ENCODE data around the gene PGGHG. TPM values are rescaled to one million over a fixed set of nuclear protein-coding genes. Genes with fewer than 3 reads are reported as not detected.
"Not testable (repeated sequence)": the region's sequence is repeated elsewhere in the genome, so short reads cannot be mapped to it uniquely, and the experiment has no call there.

Gene PGGHG
- polyA plus RNA-seq, 3 donors, result 1.6 to 82.9 (median 2.1) TPM

DNA sequence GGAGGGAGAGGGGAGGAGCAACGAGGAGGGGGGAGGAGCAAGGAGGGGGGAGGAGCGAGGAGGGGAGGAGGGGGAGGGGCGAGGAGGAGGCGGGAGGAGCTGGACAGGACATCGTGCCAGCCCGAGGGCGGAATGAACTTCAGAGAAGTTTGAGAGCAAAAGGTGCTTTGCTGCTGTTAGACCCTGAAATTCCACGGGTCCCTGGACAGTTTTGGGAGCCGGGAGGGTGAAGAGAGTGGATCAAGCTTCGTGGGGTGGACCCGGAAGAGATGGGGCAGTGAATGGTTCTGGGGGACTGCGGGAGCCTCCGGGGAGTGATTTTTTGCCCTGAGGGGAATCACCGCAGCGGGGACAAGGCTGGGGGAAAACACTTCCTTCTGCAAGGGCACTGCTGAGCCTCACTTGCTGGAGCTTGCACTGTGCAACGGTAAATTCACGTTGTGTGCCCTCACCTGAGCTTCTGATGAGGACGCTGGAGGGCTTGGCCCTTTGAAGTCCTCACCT lies 21.4 kb upstream of the PGGHG start:
- peaks cover 37% of the 10 kb centered on the region in 2 donors for H3K4me1 ChIP-seq (ENCODE audit: control insufficient read depth in 1 of 2, insufficient read depth in 2 of 2, low read length in 2 of 2)
- H3K4me3 Mint-ChIP-seq, result peak overlapping the region; percentile 84 to 99
- peak; percentile 63 to 79 (median 77) for DNase-seq
- no peaks in the 10 kb centered on the region for H3K36me3 ChIP-seq (replicated peaks in 1 of 2; ENCODE audit: control insufficient read depth in 1 of 2, insufficient read depth in 2 of 2, low read length in 2 of 2)
- 7% methylated on average over 14 of the region's 18 CpGs for WGBS (ENCODE audit: insufficient coverage)
- H3K4me1 Mint-ChIP-seq, result peaks cover 35% of the 10 kb centered on the region
- H3K27ac ChIP-seq (ENCODE audit: low read depth in 1 of 2, low read length in 2 of 2), result peak overlapping the region; percentile 99 to 100
- intact Hi-C loops (cut with micrococcal nuclease), result loop anchor here in 1 of 2 donors (5.0 kb wide), 2 partner anchors 40 to 60 kb away; partner anchors contain the start of genes BET1L, IFITM2 and RIC8A
- TF ChIP-seq, protein P1, sequence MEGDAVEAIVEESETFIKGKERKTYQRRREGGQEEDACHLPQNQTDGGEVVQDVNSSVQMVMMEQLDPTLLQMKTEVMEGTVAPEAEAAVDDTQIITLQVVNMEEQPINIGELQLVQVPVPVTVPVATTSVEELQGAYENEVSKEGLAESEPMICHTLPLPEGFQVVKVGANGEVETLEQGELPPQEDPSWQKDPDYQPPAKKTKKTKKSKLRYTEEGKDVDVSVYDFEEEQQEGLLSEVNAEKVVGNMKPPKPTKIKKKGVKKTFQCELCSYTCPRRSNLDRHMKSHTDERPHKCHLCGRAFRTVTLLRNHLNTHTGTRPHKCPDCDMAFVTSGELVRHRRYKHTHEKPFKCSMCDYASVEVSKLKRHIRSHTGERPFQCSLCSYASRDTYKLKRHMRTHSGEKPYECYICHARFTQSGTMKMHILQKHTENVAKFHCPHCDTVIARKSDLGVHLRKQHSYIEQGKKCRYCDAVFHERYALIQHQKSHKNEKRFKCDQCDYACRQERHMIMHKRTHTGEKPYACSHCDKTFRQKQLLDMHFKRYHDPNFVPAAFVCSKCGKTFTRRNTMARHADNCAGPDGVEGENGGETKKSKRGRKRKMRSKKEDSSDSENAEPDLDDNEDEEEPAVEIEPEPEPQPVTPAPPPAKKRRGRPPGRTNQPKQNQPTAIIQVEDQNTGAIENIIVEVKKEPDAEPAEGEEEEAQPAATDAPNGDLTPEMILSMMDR (IDR thresholded peaks at IDR 0.05), result no peak
- peak overlapping the region; percentile 97 to 100 (median 99) for H3K27ac Mint-ChIP-seq
- no peaks in the 10 kb centered on the region for H3K27me3 ChIP-seq (ENCODE audit: control insufficient read depth in 2 of 2, insufficient read depth in 2 of 2, low read length in 2 of 2)
- H3K27me3 Mint-ChIP-seq (ENCODE audit: low read depth in 3 of 3), result peaks cover 0 to 9% (median 2%) of the 10 kb centered on the region in 3 donors
- peak overlapping the region; percentile 68 for H2AFZ ChIP-seq (ENCODE audit: insufficient read depth, low read depth, low read length, poor library complexity, severe bottlenecking)
- H3K9ac ChIP-seq (ENCODE audit: insufficient read depth, low read length, poor library complexity, severe bottlenecking), result peak overlapping the region; percentile 87
- peak overlapping the region; percentile 30 to 77 (median 55) for H3K4me3 ChIP-seq (replicated peaks in 1 of 3; ENCODE audit: low read depth in 2 of 3, low read length in 3 of 3)
- peaks cover 0 to 5% of the 10 kb centered on the region in 2 donors for H3K9me3 ChIP-seq (replicated peaks in 1 of 2; ENCODE audit: control insufficient read depth in 1 of 2, insufficient read depth in 1 of 2, low read length in 2 of 2)
- peak overlapping the region; percentile 81 for H3K4me2 ChIP-seq (replicated peaks; ENCODE audit: extremely low read depth, low read length, poor library complexity, severe bottlenecking)
- no peaks in the 10 kb centered on the region for H3K79me2 ChIP-seq (ENCODE audit: insufficient read depth, low read length)
- no peaks in the 10 kb centered on the region for H4K20me1 ChIP-seq (ENCODE audit: insufficient read depth, low read length)
- H3K36me3 Mint-ChIP-seq, result peaks cover 0 to 2% of the 10 kb centered on the region in 2 donors
- peaks cover 0 to 8% (median 4%) of the 10 kb centered on the region in 7 donors for H3K9me3 Mint-ChIP-seq

DNA sequence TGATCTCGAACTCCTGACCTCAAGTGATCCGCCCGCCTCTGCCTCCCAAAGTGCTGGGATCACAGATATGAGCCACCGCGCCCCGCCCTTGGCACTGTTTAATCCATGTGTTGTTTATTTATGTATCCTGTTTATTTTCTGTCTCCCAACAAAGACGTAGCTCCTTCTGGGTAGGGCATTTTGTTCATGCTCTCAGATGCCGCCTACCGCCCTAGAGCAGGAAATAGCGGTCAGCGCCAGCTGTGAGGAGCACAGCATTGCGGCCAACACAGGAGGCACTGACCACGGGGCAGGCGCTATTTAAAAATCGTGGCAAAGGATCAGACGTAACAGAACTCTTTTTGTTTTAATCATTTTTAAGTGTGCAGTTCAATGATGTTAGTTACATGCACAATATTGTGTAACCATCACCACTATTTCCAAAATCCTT lies 20.2 kb upstream of the PGGHG start:
- Mint-ChIP-seq H3K4me3 (peak overlapping the region; percentile 84 to 99), H3K27ac (peak overlapping the region; percentile 97 to 100 (median 99)), H3K4me1 (peaks cover 35% of the 10 kb centered on the region)
- not testable (repeated sequence) for H3K9me3 ChIP-seq (replicated peaks in 1 of 2; ENCODE audit: control insufficient read depth in 1 of 2, insufficient read depth in 1 of 2, low read length in 2 of 2); H3K36me3 ChIP-seq (replicated peaks in 1 of 2; ENCODE audit: control insufficient read depth in 1 of 2, insufficient read depth in 2 of 2, low read length in 2 of 2); H3K27me3 Mint-ChIP-seq (ENCODE audit: low read depth in 3 of 3); H3K36me3 Mint-ChIP-seq; H4K20me1 ChIP-seq (ENCODE audit: insufficient read depth, low read length); H3K27me3 ChIP-seq (ENCODE audit: control insufficient read depth in 2 of 2, insufficient read depth in 2 of 2, low read length in 2 of 2); H3K79me2 ChIP-seq (ENCODE audit: insufficient read depth, low read length); H3K9me3 Mint-ChIP-seq
- Histone ChIP-seq H3K4me3 (replicated peaks in 1 of 3; ENCODE audit: low read depth in 2 of 3, low read length in 3 of 3) (peak overlapping the region; percentile 47 to 77 (median 55)), H3K27ac (ENCODE audit: low read depth in 1 of 2, low read length in 2 of 2) (peak overlapping the region; percentile 99 to 100), H2AFZ (ENCODE audit: insufficient read depth, low read depth, low read length, poor library complexity, severe bottlenecking) (peak overlapping the region; percentile 3), H3K9ac (ENCODE audit: insufficient read depth, low read length, poor library complexity, severe bottlenecking) (peak overlapping the region; percentile 87), H3K4me2 (replicated peaks; ENCODE audit: extremely low read depth, low read length, poor library complexity, severe bottlenecking) (peak overlapping the region; percentile 81), H3K4me1 (ENCODE audit: control insufficient read depth in 1 of 2, insufficient read depth in 2 of 2, low read length in 2 of 2) (peaks cover 37% of the 10 kb centered on the region in 2 donors)
- WGBS (ENCODE audit: insufficient coverage), result 34% methylated on average over 10 of the region's 16 CpGs
- DNase-seq, result peak; percentile 76 to 87 (median 79)
- intact Hi-C loops (cut with micrococcal nuclease), result loop anchor here (2.0 to 5.0 kb wide), 4 partner anchors 32 to 236 kb away; partner anchors contain the start of genes PSMD13 (in 2 of the 2), SIRT3 (in 2 of the 2), BET1L (in 1 of the 2) and IFITM2 (in 1 of the 2)

Data from CD14-positive monocyte (primary cell).